IMR-90 (cell line): ENCODE measurements around the gene INTS15. TPM values are rescaled to one million over a fixed set of nuclear protein-coding genes. Genes with fewer than 3 reads are reported as not detected.

Experiments used
- ATAC-seq: fragments of 200-7000 bp; cut with Tn5 transposase; 2 replicates; pipeline ENCODE4 v1.9.1; 2020; ENCODE audit warnings: low read depth, mild to moderate bottlenecking, moderate library complexity
- BruUV-seq: library from RNA; stranded (reverse); fragments of 400-500 nt; replicated peaks from 2 replicates; lab custom pipeline; 2021; lab: Mats Ljungman, UMichigan
- CTCF ChIA-PET: fragments of 300-600 bp; formaldehyde crosslinking; extraction: SDS; loops from one replicate; lab custom pipeline; 2021; ENCODE audit warnings: antibody characterized with exemption; lab: Yijun Ruan, JAX
- POLR2A ChIA-PET: fragments of 300-600 bp; sonication (Branson Sonifier 250); formaldehyde crosslinking; loops from one replicate; lab custom pipeline; 2022; ENCODE audit warnings: antibody characterized with exemption; ENCODE audit not compliant: unreplicated experiment; lab: Charles Lee
- DNase-seq: peaks from one replicate; pipeline ENCODE4 v3.0.0; 2013
- H2AFZ ChIP-seq: replicated peaks from 2 replicates; pipeline ENCODE3; 2013; ENCODE audit warnings: low read length, mild to moderate bottlenecking; ENCODE audit not compliant: poor library complexity
- H2AK5ac ChIP-seq: 2 replicates; pipeline ENCODE4 v1.6.1; 2013; ENCODE audit warnings: low read depth, low read length, inconsistent platforms
- H2AK9ac ChIP-seq: replicated peaks from 2 replicates; pipeline ENCODE3; 2013; ENCODE audit warnings: mild to moderate bottlenecking, low read depth, low read length, moderate library complexity; ENCODE audit not compliant: poor library complexity
- H2BK120ac ChIP-seq: 2 replicates; pipeline ENCODE4 v1.6.1; 2013; ENCODE audit warnings: low read depth, low read length, inconsistent platforms
- H2BK15ac ChIP-seq: 3 replicates; pipeline ENCODE4 v1.6.1; 2013; ENCODE audit warnings: low read depth, low read length, inconsistent platforms
- H2BK20ac ChIP-seq: 2 replicates; pipeline ENCODE4 v1.6.1; 2013; ENCODE audit warnings: low read depth, mild to moderate bottlenecking, inconsistent platforms, low read length, moderate library complexity
- H2BK5ac ChIP-seq: 2 replicates; pipeline ENCODE4 v1.6.1; 2013; ENCODE audit warnings: mild to moderate bottlenecking, low read depth, low read length, inconsistent platforms; ENCODE audit not compliant: poor library complexity, severe bottlenecking
- H3K14ac ChIP-seq: replicated peaks from 2 replicates; pipeline ENCODE4 v1.6.1; 2013; ENCODE audit warnings: low read depth, low read length, inconsistent platforms
- H3K18ac ChIP-seq: 2 replicates; pipeline ENCODE4 v1.6.1; 2013; ENCODE audit warnings: low read depth, low read length, control low read depth
- H3K23ac ChIP-seq: 2 replicates; pipeline ENCODE4 v1.6.1; 2013; ENCODE audit warnings: low read depth, low read length, inconsistent platforms
- H3K27ac ChIP-seq: 2 replicates; pipeline ENCODE4 v1.5.1; 2013; ENCODE audit warnings: mild to moderate bottlenecking, control low read depth, low read length; ENCODE audit not compliant: insufficient read depth
- H3K27me3 ChIP-seq: 2 replicates; pipeline ENCODE4 v1.6.1; 2013; ENCODE audit warnings: low read length; ENCODE audit not compliant: control insufficient read depth, insufficient read depth
- H3K36me3 ChIP-seq: 2 replicates; pipeline ENCODE4 v1.6.1; 2013; ENCODE audit warnings: low read length, mixed read lengths; ENCODE audit not compliant: control insufficient read depth, insufficient read depth
- H3K4ac ChIP-seq: 2 replicates; pipeline ENCODE4 v1.6.1; 2013; ENCODE audit warnings: low read depth, low read length, inconsistent platforms
- H3K4me1 ChIP-seq: 2 replicates; pipeline ENCODE4 v1.6.1; 2013; ENCODE audit warnings: low read length, mixed read lengths; ENCODE audit not compliant: control insufficient read depth, insufficient read depth
- H3K4me2 ChIP-seq: 2 replicates; pipeline ENCODE4 v1.6.1; 2013; ENCODE audit warnings: low read depth, mild to moderate bottlenecking, control low read depth, low read length, moderate library complexity
- H3K4me3 ChIP-seq: 2 replicates; pipeline ENCODE4 v1.5.1; 2013; ENCODE audit warnings: low read depth, mild to moderate bottlenecking, control low read depth, low read length, moderate library complexity; ENCODE audit not compliant: insufficient read depth
- H3K56ac ChIP-seq: 2 replicates; pipeline ENCODE4 v1.6.1; 2013; ENCODE audit warnings: low read length, inconsistent platforms; ENCODE audit not compliant: insufficient read depth; ENCODE audit errors: extremely low read depth
- H3K79me1 ChIP-seq, 2 experiments: 2 replicates each; pipeline ENCODE4 v1.6.1; 2013; ENCODE audit warnings: low read length in 2 of 2, inconsistent platforms in 1 of 2, low read depth in 1 of 2
- H3K9ac ChIP-seq: 2 replicates; pipeline ENCODE4 v1.6.1; 2013; ENCODE audit warnings: low read depth, low read length, control low read depth
- H3K9me1 ChIP-seq: 2 replicates; pipeline ENCODE4 v1.6.1; 2013; ENCODE audit warnings: low read length, inconsistent platforms; ENCODE audit not compliant: insufficient read depth
- H3K9me3 ChIP-seq: 2 replicates; pipeline ENCODE4 v1.6.1; 2013; ENCODE audit warnings: low read length; ENCODE audit not compliant: control insufficient read depth, insufficient read depth
- H4K20me1 ChIP-seq: 2 replicates; pipeline ENCODE4 v1.6.1; 2013; ENCODE audit warnings: low read length, inconsistent platforms; ENCODE audit not compliant: insufficient read depth
- H4K5ac ChIP-seq: 2 replicates; pipeline ENCODE4 v1.6.1; 2013; ENCODE audit warnings: mild to moderate bottlenecking, low read depth, low read length, control low read depth
- H4K8ac ChIP-seq, 2 experiments: 2 replicates each; pipeline ENCODE4 v1.6.1; 2013; ENCODE audit warnings: low read depth in 2 of 2, low read length in 2 of 2, control low read depth in 1 of 2, inconsistent platforms in 1 of 2
- H4K91ac ChIP-seq: 2 replicates; pipeline ENCODE4 v1.6.1; 2013; ENCODE audit warnings: low read depth, low read length, inconsistent platforms; ENCODE audit not compliant: insufficient read depth
- BHLHE40 ChIP-seq: fragments of 150-350 bp; IDR thresholded peaks from 2 replicates; pipeline ENCODE4 v1.6.1; 2016; ENCODE audit warnings: mild to moderate bottlenecking, low read depth, low read length
- CEBPB ChIP-seq: IDR thresholded peaks from 2 replicates; pipeline ENCODE4 v1.6.1; 2012; ENCODE audit warnings: low read depth, low read length, improper control_type of control experiment
- CHD1 ChIP-seq: IDR thresholded peaks from 2 replicates; pipeline ENCODE4 v1.6.1; 2012; ENCODE audit warnings: low read depth, low read length, improper control_type of control experiment
- FOS ChIP-seq: fragments of 150-350 bp; IDR thresholded peaks from 2 replicates; pipeline ENCODE4 v1.6.1; 2016; ENCODE audit warnings: low read depth, low read length
- MAFK ChIP-seq: IDR thresholded peaks from 2 replicates; pipeline ENCODE4 v1.6.1; 2012; ENCODE audit warnings: low read depth, low read length, improper control_type of control experiment
- MXI1 ChIP-seq: IDR thresholded peaks from 2 replicates; pipeline ENCODE4 v1.6.1; 2012; ENCODE audit warnings: low read depth, mild to moderate bottlenecking, low read length, moderate library complexity, borderline replicate concordance
- NFE2L2 ChIP-seq: fragments of 150-350 bp; IDR thresholded peaks from 2 replicates; pipeline ENCODE4 v1.6.1; 2016; ENCODE audit warnings: low read depth, mild to moderate bottlenecking, low read length
- POLR2A ChIP-seq: IDR thresholded peaks from 2 replicates; pipeline ENCODE4 v1.6.1; 2012; ENCODE audit warnings: mild to moderate bottlenecking, low read depth, low read length
- RAD21 ChIP-seq: IDR thresholded peaks from 2 replicates; pipeline ENCODE4 v1.6.1; 2012; ENCODE audit warnings: low read length, improper control_type of control experiment
- RCOR1 ChIP-seq: IDR thresholded peaks from 2 replicates; pipeline ENCODE4 v1.6.1; 2012; ENCODE audit warnings: mild to moderate bottlenecking, low read length, improper control_type of control experiment; ENCODE audit not compliant: insufficient replicate concordance
- RFX5 ChIP-seq: IDR thresholded peaks from 2 replicates; pipeline ENCODE4 v1.8.0; 2012; ENCODE audit warnings: low read depth, mild to moderate bottlenecking, low read length, moderate library complexity
- SMC3 ChIP-seq: fragments of 150-350 bp; IDR thresholded peaks from 2 replicates; pipeline ENCODE4 v1.6.1; 2016; ENCODE audit warnings: low read depth, mild to moderate bottlenecking, antibody characterized with exemption, low read length, moderate library complexity
- WGBS, 2 experiments: methylation state at CpG; one replicate each; pipeline versions ENCODE4 v1.1.5 to v1.1.7; 2013; ENCODE audit warnings: missing lambda C conversion rate in 2 of 2; ENCODE audit not compliant: insufficient read length in 1 of 2; ENCODE audit errors: extremely low coverage in 2 of 2; 5-methylcytosine and 5-hydroxymethylcytosine counted together
- dilution Hi-C: fragments of 300-500 bp; cut with HindIII; formaldehyde crosslinking; loops from one replicate; pipeline ENCODE4 v1.14.3; 2018; ENCODE audit warnings: low sequenced_read_pairs; ENCODE audit not compliant: unreplicated experiment
- in situ Hi-C: fragments of 300-500 bp; cut with MboI; formaldehyde crosslinking; loops from 3 replicates; pipeline ENCODE4 v1.14.3; 2019; ENCODE audit warnings: low sequenced_read_pairs, inconsistent platforms, mixed read lengths
- intact Hi-C: fragments of 100-400 bp; cut with micrococcal nuclease; formaldehyde crosslinking; loops from 2 replicates; pipeline ENCODE4 v1.10.0; 2022
- polyA plus RNA-seq, 3 experiments: library from polyadenylated mRNA; depleted of rRNA; stranded (reverse); fragments of >200 nt; gene quantifications; 2 replicates each; pipeline ENCODE4 v1.2.3, GENCODE V29; 2012; ENCODE audit warnings: low replicate concordance in 1 of 3
- total RNA-seq: library from RNA; depleted of rRNA; stranded (reverse); fragments of >200 nt; gene quantifications from 2 replicates; pipeline ENCODE4 v1.2.3, GENCODE V29; 2012
- TF ChIP-seq, protein P1 (sequence below): fragments of 150-350 bp; IDR thresholded peaks from 2 replicates; pipeline ENCODE4 v1.6.1; 2017; ENCODE audit warnings: mild to moderate bottlenecking, antibody characterized with exemption, low read length, low read depth
- TF ChIP-seq, protein P2 (sequence below): conservative IDR thresholded peaks from 2 replicates; pipeline ENCODE4 v1.5.1; 2012; ENCODE audit warnings: mild to moderate bottlenecking, low read depth, low read length, improper control_type of control experiment
- TF ChIP-seq, protein P3 (sequence below): fragments of 150-350 bp; IDR thresholded peaks from 2 replicates; pipeline ENCODE4 v1.6.1; 2016; ENCODE audit warnings: low read depth, mild to moderate bottlenecking, low read length, moderate library complexity, borderline replicate concordance

Gene INTS15
- total and polyA plus RNA-seq, 2 of the 4 experiments (the other 2 are of a cell fraction): 7.0 to 20.8 TPM

DNA sequence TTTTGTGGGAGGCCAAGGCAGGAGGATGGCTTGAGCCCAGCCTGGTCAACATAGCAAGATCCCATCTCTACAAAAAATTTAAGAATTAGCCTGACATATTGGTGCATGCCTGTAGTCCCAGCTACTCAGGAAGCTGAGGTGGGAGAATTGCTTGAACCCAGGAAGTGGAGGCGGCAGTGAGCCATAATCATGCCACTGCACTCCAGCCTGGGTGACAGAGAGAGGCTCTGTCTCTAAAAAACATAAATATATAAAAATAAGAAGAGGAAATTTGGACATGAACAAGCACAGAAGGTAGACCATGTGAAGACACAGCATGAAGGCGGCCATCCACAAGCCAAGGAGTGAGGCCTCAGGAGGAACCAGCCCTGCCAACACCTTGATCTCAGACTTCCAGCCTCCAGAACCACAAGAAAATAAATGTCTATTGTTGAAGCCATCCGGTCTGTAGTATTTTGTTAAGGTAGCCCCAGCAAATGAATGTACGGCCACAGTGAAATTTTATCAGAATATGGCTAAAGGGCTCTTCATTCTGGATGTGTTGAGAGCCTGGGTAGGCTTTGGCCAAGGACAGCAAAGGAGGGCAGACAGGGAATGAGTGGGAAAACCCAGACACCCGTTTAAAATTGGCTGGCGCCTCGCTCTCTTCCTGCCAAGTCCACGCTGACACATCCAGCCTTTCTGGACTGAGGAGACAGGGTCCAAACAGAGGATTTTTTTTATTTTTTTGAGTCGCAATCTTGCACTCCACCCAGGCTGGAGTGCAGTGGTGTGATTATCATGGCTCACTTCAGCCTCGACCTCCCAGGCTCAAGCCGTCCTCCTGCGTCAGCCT is 25.7 kb upstream of the INTS15 start:
- no peak overlapping the region for H2BK20ac ChIP-seq
- H3K14ac ChIP-seq: no peak overlapping the region
- peaks cover 2% of the 10 kb centered on the region; the same call in 1 of the 2 replicates for H3K27me3 ChIP-seq
- H3K4me2 ChIP-seq: no peak overlapping the region
- H2AK9ac ChIP-seq: no peak overlapping the region
- H3K18ac ChIP-seq: no peak overlapping the region
- H3K4ac ChIP-seq: no peak overlapping the region
- H3K4me3 ChIP-seq: no peak overlapping the region
- no peak overlapping the region for H4K8ac ChIP-seq
- no peak overlapping the region for H2BK5ac ChIP-seq
- no peak for DNase-seq
- ChIA-PET CTCF (no interaction called here), POLR2A (no interaction called here)
- H2AK5ac ChIP-seq: no peak overlapping the region
- no peaks in the 10 kb centered on the region for H3K4me1 ChIP-seq
- no peak for ATAC-seq
- H4K20me1 ChIP-seq: no peaks in the 10 kb centered on the region
- no peaks in the 10 kb centered on the region for H3K9me3 ChIP-seq
- no TSS peak for BruUV-seq
- H2BK120ac ChIP-seq: no peak overlapping the region
- H3K9me1 ChIP-seq: no peaks in the 10 kb centered on the region
- H2BK15ac ChIP-seq: no peak overlapping the region
- no peak overlapping the region for H3K23ac ChIP-seq
- dilution Hi-C loops (no loop called here), intact Hi-C loops (loop anchor here (2.0 kb wide), 1 partner anchor 73 kb away; no protein-coding TSS in a partner anchor), in situ Hi-C loops (no loop called here)
- H3K36me3 ChIP-seq: no peaks in the 10 kb centered on the region
- H3K9ac ChIP-seq: no peak overlapping the region
- H3K56ac ChIP-seq: no peak overlapping the region
- WGBS, 2 experiments: no CpG with 5 or more reads among the region's 12 CpGs
- H2AFZ ChIP-seq: no peak overlapping the region
- H3K79me1 ChIP-seq: no peaks in the 10 kb centered on the region
- H4K5ac ChIP-seq: no peak overlapping the region
- H4K91ac ChIP-seq: no peak overlapping the region
- H3K27ac ChIP-seq: no peak overlapping the region
- TF ChIP-seq, protein P1, sequence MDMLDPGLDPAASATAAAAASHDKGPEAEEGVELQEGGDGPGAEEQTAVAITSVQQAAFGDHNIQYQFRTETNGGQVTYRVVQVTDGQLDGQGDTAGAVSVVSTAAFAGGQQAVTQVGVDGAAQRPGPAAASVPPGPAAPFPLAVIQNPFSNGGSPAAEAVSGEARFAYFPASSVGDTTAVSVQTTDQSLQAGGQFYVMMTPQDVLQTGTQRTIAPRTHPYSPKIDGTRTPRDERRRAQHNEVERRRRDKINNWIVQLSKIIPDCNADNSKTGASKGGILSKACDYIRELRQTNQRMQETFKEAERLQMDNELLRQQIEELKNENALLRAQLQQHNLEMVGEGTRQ: no peak
- TF ChIP-seq CHD1: no peak
- TF ChIP-seq BHLHE40: no peak
- no peak for TF ChIP-seq SMC3
- TF ChIP-seq CEBPB: no peak
- TF ChIP-seq RCOR1: no peak
- no peak for TF ChIP-seq RAD21
- no peak for TF ChIP-seq FOS
- no peak for TF ChIP-seq MAFK
- TF ChIP-seq RFX5: no peak
- TF ChIP-seq NFE2L2: no peak
- TF ChIP-seq, protein P2, sequence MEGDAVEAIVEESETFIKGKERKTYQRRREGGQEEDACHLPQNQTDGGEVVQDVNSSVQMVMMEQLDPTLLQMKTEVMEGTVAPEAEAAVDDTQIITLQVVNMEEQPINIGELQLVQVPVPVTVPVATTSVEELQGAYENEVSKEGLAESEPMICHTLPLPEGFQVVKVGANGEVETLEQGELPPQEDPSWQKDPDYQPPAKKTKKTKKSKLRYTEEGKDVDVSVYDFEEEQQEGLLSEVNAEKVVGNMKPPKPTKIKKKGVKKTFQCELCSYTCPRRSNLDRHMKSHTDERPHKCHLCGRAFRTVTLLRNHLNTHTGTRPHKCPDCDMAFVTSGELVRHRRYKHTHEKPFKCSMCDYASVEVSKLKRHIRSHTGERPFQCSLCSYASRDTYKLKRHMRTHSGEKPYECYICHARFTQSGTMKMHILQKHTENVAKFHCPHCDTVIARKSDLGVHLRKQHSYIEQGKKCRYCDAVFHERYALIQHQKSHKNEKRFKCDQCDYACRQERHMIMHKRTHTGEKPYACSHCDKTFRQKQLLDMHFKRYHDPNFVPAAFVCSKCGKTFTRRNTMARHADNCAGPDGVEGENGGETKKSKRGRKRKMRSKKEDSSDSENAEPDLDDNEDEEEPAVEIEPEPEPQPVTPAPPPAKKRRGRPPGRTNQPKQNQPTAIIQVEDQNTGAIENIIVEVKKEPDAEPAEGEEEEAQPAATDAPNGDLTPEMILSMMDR: no peak
- TF ChIP-seq MXI1: no peak
- no peak for TF ChIP-seq POLR2A
- TF ChIP-seq, protein P3, sequence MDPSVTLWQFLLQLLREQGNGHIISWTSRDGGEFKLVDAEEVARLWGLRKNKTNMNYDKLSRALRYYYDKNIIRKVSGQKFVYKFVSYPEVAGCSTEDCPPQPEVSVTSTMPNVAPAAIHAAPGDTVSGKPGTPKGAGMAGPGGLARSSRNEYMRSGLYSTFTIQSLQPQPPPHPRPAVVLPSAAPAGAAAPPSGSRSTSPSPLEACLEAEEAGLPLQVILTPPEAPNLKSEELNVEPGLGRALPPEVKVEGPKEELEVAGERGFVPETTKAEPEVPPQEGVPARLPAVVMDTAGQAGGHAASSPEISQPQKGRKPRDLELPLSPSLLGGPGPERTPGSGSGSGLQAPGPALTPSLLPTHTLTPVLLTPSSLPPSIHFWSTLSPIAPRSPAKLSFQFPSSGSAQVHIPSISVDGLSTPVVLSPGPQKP: no peak
